GM18502 (cell line): ENCODE data around the gene VSIG2.

Source experiments
- ATAC-seq: cut with Tn5 transposase; IDR thresholded peaks from one replicate; pipeline ENCODE4 v1.9.1; 2021; ENCODE audit warnings: mild to moderate bottlenecking; ENCODE audit not compliant: unreplicated experiment, poor library complexity

The VSIG2 gene

DNA sequence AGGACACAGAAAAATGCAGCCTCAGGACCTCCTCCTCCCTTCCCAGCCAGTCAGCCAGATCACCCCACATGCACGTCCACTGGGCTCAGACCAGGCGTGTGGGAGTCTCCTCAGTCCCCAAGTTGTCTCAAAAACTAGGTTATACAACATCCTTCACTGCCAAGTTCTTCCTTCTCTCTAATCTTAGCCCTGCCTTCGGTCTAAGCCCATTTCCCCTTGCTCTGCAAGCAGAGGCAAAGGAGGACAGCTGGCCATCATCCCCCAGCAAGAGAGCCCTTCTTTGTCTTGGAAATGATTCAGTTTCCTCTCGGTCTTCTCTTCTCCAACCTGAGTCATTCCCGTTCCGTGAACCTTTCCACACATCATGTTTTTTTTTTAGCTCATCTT, 26.3 kb downstream of the VSIG2 start:
- no peak for ATAC-seq

DNA sequence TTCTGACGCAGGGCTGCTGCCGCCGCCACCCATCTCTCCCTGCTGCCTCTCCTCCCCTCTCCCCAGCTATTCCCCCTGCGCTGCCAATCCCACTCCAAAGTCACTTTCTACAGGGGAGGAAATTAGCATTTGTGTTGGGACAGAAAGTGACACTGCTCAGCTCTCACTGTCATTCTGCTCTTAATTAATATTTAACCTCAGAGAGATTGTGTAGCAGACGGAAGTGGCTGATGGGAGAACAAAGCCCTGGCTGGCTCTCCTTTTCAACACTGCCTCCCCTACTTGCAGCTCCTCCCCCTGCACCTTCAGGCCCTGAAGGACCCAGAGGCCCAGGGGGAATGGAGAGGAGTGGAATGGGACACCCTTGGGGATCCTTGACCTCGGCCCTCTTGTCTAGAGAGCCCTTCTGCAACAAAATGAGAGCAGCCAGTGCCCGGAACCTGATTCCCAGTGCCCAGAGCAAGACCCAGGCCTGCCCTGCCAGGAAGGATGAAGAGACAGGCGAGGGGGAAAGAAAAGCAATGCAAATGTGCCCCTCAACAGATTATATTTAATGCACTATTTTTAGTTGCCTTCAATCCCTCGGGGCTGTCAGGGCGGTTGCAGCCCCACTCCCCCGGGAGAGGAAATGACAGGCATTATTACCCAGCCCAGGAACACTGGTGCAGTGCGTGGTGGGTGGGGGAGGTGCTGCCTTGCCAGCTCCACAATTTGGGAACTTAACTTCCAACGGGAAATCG, 26.9 kb downstream of the VSIG2 start:
- peak; percentile 85 for ATAC-seq

DNA sequence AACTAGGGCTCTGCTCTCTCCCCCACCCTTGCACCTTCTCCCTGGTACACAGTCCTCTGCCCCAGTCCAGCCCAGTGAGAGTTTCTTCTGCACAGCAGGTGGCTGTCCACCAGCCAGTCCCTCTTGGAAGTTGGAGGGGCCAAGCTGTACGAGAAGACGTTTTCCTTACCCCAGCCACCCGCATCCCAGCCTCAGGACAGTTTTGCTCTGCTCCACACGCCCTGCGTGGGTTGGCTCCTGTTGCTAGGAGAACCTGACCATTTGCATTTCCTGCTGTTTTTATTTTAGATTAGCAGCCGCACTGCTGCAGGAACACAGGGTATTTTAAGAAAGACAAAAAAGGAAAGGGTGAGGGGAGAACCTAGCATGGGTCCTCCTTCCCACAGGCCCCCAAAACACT, 29.9 kb downstream of the VSIG2 start:
- no peak for ATAC-seq

DNA sequence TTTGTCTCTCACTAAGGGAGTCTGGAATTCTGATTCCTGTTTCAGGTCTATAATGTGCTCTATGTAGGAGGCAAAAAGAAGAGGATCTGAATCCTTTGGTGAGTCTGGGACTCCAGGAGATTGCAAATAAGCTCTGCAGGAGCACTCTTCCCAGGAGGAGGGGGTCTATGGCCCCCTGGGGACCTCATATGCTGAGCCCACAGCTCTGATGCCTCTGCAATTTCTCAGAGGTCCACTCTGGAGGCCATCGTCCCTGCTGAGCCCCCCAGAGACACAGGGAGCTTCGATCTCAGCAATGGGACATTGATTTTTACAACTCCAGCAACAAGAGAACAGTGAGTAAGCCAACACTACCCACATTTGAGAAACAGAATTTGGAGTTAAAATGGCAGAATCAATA, 32.5 kb downstream of the VSIG2 start:
- ATAC-seq: no peak

DNA sequence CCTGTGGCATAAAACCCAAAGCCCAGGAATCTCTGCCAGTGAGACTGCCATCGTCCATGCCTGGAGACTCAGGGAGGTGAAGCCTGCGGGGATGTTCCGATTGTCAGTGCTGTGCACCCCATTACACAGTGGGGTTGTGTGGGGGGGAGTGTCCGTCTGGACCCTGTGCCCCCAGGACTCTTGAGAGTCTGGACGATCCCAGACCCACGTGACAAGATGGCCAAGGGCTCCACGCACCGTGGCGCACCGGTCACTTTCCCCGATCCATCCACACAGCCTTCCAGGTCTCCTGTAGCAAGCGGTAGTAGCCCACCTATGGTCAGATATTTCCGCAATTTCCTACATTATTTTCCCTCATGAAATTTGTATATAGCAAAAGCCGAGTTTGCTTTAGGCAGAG, 33.3 kb downstream of the VSIG2 start:
- no peak for ATAC-seq

DNA sequence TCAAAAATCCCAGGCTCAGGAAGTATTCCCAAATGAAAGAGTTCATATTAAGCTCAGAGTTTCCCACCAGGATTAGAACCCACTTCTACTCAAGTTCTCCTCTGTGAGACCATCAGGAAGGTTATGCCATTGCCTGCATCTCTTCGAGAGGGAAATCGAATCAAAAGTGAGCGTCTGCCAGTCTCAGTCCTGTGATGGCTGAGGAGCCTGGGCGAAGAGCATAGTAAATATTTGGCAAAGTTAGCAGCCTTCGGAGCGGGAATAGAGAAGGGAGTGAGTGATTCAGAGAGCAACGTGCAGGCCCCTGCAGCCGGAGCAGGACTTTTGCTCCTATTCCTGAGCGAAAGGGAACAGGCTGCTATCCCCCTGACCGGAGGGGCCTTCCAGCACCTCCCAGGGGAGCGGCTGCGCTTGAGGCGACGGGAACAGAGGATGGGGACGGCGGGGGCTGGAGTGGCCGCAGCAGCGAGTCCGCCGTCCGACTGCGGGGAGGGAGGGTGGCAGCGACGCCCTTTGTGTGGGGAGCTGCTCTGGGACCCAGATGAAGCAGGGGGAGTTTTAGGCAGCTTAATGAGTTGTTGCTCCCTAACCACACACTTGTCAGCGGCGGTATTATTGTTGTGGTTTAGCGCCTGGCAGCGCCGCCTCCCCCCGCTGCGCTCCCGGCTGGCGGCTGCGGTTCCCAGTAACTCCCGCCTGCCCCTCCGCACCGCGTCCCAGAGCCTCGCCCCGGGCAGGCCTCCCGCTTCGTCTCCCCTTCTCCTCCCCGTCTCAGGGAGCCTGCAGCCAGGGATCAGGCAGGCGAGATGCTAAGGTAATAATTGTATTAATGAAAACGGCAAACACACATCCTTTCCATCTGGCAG, 34.0 kb downstream of the VSIG2 start:
- no peak for ATAC-seq

DNA sequence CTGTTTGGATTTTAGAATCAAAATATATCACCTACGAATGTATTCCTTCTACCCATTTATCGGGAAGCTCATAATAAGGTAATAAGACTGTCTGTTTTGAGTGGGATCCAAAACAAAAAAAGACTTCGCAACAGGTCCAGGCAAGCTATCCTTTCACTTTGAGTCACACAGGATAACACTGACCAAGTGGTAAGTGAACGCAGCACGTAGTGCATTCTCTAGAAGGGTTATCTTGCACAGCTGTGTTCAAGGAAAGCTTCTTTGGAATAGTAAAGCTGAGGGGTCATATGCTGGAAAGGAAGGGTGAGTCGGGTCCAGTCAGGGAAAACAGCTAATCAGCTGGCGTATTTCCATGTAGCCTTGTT, 34.7 kb downstream of the VSIG2 start:
- ATAC-seq: peak; percentile 59

DNA sequence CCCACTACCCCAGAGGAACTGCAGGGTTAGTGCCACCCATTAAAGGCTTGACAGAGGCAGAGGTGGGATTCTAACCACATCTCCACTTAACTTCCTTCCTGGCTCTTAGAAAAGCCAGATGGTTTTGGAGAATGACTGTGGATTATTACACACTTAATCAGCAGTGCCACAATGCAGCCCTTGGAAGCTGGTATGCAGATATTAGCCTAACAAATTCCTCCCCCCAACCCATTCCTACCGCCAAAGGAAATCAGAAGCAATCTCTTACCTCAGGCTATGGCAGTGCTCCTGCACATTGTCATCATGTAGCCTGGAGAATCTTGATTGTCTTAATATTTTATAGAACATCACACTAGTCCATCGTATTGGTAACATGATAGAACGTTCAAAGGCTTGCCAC, 35.5 kb downstream of the VSIG2 start:
- ATAC-seq: no peak

DNA sequence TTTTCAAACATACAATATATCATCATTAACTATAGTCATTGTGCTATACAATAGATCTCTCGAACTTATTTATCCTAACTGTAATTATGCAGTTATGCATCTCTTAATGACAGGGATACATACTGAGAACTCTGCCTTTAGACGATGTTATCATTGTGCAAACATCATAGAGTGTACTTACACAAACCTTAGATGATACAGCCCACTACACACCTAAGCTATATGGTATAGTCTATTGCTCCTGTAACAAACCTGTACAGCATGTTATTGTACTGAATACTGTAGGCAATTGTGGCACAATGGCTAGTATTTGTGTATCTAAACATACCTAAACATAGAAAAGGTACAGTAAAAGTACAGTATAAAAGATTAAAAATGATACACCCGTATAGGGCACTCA, 39.7 kb downstream of the VSIG2 start:
- ATAC-seq: no peak

DNA sequence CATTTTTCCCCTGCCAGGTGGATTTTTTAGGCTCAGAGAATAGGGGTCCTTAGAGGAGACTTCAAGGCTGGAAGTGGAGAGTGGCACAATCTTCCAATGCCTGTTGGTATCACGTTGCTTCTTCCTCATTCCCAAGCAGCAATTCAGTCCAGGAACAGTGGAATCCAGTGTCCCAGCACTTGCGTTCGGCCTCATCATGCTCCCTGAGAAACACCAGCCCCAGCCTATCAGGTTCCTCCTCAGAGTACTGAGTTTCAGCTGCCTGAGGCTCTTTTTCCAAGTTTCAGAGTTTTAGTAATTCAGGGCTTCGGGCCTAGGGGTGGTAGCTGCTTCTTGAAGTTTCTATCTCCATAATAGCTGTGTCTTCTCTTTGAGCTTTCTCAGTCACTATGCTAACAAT, 44.2 kb downstream of the VSIG2 start:
- no peak for ATAC-seq

DNA sequence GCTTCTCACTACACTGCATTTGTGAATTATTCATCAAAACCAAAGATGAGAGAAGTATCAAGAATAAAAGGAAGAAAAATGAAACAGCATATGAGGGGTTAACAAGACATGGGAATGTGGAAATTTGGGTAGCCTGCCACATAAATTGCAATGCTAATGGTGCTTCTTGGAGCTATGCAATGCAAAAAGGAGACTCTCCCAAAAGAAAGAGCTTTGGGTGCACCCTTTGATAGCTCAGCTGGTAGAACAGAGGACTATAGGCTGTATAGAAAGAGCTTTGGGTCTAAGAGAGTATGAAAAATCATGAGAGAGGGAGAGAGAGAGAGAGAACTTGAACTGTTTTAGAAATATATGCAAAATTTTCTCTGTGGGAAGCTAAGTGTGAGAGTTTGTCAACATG, 52.0 kb downstream of the VSIG2 start:
- ATAC-seq: no peak

DNA sequence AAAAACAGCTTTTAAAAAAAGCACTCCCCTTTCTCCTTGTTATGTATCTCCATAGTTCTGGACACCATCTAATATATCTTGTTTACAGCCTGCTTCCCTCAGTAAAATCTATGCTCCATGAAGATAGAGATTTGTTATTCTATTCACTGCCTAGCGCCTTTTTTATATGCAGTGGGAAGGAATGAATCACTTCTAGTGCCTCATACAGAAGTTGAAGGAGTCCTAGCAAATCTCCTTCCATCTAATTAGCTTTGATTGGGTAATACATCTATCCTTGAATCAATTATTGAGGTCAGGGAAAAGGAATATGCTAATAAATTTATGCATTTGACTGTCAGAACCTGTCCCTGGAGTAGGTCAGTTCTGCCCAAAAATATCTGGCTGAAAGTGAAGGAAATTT, 52.5 kb downstream of the VSIG2 start:
- no peak for ATAC-seq
